GM12801 (cell line): ENCODE measurements around the gene RAB20.

Experiments used
- TF ChIP-seq, protein P1 (sequence below): IDR thresholded peaks from one replicate; pipeline ENCODE4 v1.5.1; 2011; ENCODE audit warnings: control low read depth; ENCODE audit not compliant: insufficient read length; ENCODE audit errors: extremely low read depth

Gene RAB20

DNA sequence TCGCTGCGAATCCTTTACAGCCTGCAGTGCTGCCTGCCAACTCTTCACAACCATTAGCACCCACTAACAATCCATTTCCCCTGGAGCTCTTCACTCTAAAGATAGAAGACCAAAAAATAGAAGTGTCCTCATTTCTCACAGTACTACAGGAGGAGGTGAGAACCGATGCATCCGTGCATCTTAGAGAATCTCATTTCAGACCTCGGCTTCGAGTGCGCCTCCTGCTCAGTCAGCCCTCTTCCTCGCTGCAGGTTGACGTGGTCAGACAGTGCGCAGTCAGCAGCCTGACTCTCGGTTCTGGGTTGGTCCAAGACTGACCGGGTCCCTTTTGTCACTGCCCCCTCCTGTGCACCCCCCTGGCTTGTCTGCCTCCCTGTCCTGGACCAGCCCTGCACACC is 85.3 kb downstream of the RAB20 start:
- TF ChIP-seq, protein P1, sequence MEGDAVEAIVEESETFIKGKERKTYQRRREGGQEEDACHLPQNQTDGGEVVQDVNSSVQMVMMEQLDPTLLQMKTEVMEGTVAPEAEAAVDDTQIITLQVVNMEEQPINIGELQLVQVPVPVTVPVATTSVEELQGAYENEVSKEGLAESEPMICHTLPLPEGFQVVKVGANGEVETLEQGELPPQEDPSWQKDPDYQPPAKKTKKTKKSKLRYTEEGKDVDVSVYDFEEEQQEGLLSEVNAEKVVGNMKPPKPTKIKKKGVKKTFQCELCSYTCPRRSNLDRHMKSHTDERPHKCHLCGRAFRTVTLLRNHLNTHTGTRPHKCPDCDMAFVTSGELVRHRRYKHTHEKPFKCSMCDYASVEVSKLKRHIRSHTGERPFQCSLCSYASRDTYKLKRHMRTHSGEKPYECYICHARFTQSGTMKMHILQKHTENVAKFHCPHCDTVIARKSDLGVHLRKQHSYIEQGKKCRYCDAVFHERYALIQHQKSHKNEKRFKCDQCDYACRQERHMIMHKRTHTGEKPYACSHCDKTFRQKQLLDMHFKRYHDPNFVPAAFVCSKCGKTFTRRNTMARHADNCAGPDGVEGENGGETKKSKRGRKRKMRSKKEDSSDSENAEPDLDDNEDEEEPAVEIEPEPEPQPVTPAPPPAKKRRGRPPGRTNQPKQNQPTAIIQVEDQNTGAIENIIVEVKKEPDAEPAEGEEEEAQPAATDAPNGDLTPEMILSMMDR: no peak

DNA sequence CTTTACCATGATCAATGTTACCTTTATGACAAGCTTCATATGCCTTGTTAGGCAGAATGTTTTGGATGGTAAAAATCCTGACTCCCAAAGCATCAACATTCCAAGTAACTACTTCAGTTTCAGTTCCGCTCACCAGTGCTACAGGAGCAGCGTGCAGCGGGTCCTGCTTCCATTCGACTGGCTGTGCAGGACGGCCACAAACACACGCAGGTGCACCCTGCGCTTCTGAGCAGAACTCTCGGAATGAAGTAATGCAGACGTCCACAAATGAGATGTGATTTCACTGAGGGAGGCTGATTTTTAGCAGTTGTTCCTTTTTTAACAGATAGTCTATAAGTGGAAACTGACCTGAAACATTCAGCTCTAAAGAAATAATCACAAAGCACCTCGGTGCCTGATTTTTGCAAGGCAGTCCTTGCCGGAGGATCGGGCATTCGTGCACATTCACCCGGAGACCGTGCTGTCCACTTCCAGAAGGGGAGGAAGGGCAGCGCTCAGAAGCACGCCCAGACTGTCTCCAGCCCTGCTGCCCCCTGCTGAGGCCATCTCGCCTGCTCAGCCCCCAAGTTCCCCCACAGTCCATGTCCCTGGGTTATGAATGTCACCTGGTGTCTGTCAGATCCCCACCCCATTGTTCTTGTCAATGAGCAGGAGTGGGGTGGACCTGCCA is 85.8 kb downstream of the RAB20 start:
- TF ChIP-seq, protein P1: no peak

DNA sequence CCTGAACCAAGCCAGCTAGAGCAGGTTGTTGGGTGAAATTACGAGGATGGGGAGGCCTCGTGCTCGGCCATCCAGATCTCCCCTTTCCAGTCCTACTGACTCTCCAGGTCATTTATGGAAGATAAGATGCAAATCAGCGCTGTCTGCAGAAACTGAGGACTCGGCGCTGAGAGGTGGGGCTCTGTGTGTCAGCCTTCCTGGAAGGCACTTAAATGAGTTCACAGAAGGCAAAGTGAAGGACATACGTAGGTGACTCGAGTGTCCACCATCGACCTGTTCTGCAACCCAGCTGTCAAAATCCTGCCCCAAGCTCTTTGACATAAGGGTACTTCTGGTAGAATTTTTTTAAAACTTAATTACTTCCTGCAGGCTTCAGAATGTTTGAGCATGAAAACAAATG is 86.4 kb downstream of the RAB20 start:
- TF ChIP-seq, protein P1: no peak

DNA sequence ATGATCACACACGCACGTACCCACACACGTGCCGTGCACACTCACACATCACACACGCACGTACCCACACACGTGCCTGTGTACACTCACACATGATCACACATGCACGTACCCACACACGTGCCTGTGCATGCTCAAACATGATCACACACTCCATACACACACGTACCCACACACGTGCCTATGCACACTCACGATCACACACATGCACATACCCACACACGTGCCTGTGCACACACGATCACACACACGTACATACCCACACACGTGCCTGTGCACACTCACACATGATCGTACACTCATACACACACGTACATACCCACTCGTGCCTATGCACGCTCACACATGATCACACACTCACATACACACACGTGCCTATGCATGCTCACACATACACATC is 86.8 kb downstream of the RAB20 start:
- TF ChIP-seq, protein P1: no peak
